Measurements from ENCODE around the gene SEC24B.

GRCh38 chr4:109425405-109425804 is 8.2 kb upstream of the SEC24B start:
- TF ChIP-seq EP300 (IDR thresholded peaks at IDR 0.05; ENCODE audit: borderline replicate concordance): no peak
- TF ChIP-seq, protein P1, sequence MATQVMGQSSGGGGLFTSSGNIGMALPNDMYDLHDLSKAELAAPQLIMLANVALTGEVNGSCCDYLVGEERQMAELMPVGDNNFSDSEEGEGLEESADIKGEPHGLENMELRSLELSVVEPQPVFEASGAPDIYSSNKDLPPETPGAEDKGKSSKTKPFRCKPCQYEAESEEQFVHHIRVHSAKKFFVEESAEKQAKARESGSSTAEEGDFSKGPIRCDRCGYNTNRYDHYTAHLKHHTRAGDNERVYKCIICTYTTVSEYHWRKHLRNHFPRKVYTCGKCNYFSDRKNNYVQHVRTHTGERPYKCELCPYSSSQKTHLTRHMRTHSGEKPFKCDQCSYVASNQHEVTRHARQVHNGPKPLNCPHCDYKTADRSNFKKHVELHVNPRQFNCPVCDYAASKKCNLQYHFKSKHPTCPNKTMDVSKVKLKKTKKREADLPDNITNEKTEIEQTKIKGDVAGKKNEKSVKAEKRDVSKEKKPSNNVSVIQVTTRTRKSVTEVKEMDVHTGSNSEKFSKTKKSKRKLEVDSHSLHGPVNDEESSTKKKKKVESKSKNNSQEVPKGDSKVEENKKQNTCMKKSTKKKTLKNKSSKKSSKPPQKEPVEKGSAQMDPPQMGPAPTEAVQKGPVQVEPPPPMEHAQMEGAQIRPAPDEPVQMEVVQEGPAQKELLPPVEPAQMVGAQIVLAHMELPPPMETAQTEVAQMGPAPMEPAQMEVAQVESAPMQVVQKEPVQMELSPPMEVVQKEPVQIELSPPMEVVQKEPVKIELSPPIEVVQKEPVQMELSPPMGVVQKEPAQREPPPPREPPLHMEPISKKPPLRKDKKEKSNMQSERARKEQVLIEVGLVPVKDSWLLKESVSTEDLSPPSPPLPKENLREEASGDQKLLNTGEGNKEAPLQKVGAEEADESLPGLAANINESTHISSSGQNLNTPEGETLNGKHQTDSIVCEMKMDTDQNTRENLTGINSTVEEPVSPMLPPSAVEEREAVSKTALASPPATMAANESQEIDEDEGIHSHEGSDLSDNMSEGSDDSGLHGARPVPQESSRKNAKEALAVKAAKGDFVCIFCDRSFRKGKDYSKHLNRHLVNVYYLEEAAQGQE (IDR thresholded peaks at IDR 0.05; ENCODE audit: low read depth): no peak
- TF ChIP-seq YY1 (IDR thresholded peaks at IDR 0.05; ENCODE audit: low read depth): no peak
- no peak for TF ChIP-seq RAD21 (IDR thresholded peaks at IDR 0.05; ENCODE audit: low read depth)
- no peak for TF ChIP-seq NFIC (IDR thresholded peaks at IDR 0.05)

All from Ishikawa (cell line).